K562 (cell line): ENCODE results near the gene NQO2. TPM values are rescaled to one million over a fixed set of nuclear protein-coding genes. Genes with fewer than 3 reads are reported as not detected.

Source experiments
- CCNT2 ChIP-seq: IDR thresholded peaks from 2 replicates; pipeline ENCODE4 v1.6.1; 2011; ENCODE audit warnings: borderline replicate concordance, low read depth, mild to moderate bottlenecking, moderate library complexity, mixed read lengths, low read length; ENCODE audit not compliant: insufficient read length; ENCODE audit errors: extremely low read depth
- CLOCK ChIP-seq: fragments of 250-450 bp; sonication (Bioruptor Pico); IDR thresholded peaks from 2 replicates; pipeline ENCODE4 v1.4.0; 2020; ENCODE audit warnings: mild to moderate bottlenecking, moderate library complexity, borderline replicate concordance
- ETS2 ChIP-seq: IDR thresholded peaks from 2 replicates; pipeline ENCODE4 v1.6.1; 2016; ENCODE audit warnings: borderline replicate concordance, missing genetic modification characterization, mild to moderate bottlenecking, moderate library complexity, missing compliant biosample characterization; ENCODE audit not compliant: poor library complexity, severe bottlenecking
- KAT7 ChIP-seq: sonication (generic); formaldehyde crosslinking; IDR thresholded peaks from 2 replicates; pipeline ENCODE4 v1.8.0; 2022; ENCODE audit warnings: missing genetic modification reagents, mild to moderate bottlenecking, borderline replicate concordance
- MNT ChIP-seq, 2 experiments: fragments of 450-650 bp; conservative IDR thresholded peaks; 2 replicates each; pipeline ENCODE4 v1.6.1; 2017; ENCODE audit warnings: mild to moderate bottlenecking in 2 of 2, moderate library complexity in 2 of 2
- PYGO2 ChIP-seq: fragments of 450-650 bp; IDR thresholded peaks from 2 replicates; pipeline ENCODE4 v1.6.1; 2016; ENCODE audit warnings: mild to moderate bottlenecking, missing genetic modification characterization, moderate library complexity, missing compliant biosample characterization
- RNF219 ChIP-seq: fragments of 250-450 bp; sonication (Bioruptor Pico); IDR thresholded peaks from 2 replicates; pipeline ENCODE4 v1.5.0; 2022; ENCODE audit warnings: mild to moderate bottlenecking
- SMARCE1 ChIP-seq: fragments of 450-650 bp; IDR thresholded peaks from 2 replicates; pipeline ENCODE4 v1.7.1; 2016; ENCODE audit warnings: mild to moderate bottlenecking
- TAL1 ChIP-seq: fragments of 450-650 bp; IDR thresholded peaks from 2 replicates; pipeline ENCODE4 v1.6.1; 2016; ENCODE audit warnings: mild to moderate bottlenecking
- TSHZ1 ChIP-seq: fragments of 250-450 bp; sonication (Bioruptor Pico); IDR thresholded peaks from 2 replicates; pipeline ENCODE4 v1.4.0; 2020; ENCODE audit warnings: mild to moderate bottlenecking, moderate library complexity
- VEZF1 ChIP-seq: fragments of 200-800 bp; sonication (Bioruptor generic); IDR thresholded peaks from 2 replicates; pipeline ENCODE4 v1.6.1; 2017; ENCODE audit warnings: missing genetic modification characterization, missing compliant biosample characterization
- ZKSCAN3 ChIP-seq: fragments of 250-450 bp; sonication (Bioruptor Pico); IDR thresholded peaks from 2 replicates; pipeline ENCODE4 v1.4.0; 2020
- ZNF41 ChIP-seq: fragments of 250-450 bp; sonication (Bioruptor Pico); conservative IDR thresholded peaks from 2 replicates; pipeline ENCODE4 v1.4.0; 2020; ENCODE audit warnings: mild to moderate bottlenecking
- ZNF785 ChIP-seq: fragments of 250-450 bp; sonication (Bioruptor Pico); IDR thresholded peaks from 2 replicates; pipeline ENCODE4 v1.4.0; 2020; ENCODE audit warnings: mild to moderate bottlenecking
- polyA plus RNA-seq, 8 experiments: library from polyadenylated mRNA; depleted of rRNA in 4 of 8; stranded (reverse) in 5 of 8; unstranded in 3 of 8; fragments of >200 nt; fragmentation: Nextera tagmentation in 2 of 8; fragmentation: Illumina TruSeq in 1 of 8; extraction: Ambion mirVana in 2 of 8; extraction: Trizol in 1 of 8; gene quantifications; 2 replicates each; pipeline versions ENCODE4 v1.2.1 to v1.2.3, GENCODE V29; 2011 to 2014; ENCODE audit warnings: inconsistent platforms in 1 of 8, missing spikeins in 1 of 8
- total RNA-seq, 7 experiments: library from RNA; depleted of rRNA in 6 of 7; stranded (reverse); fragments of >200 nt in 6 of 7; fragmentation: Illumina TruSeq in 2 of 7; extraction: Trizol in 2 of 7; gene quantifications; 2 replicates each; pipeline versions ENCODE4 v1.2.1 to v1.2.3, GENCODE V29; 2011 to 2021; ENCODE audit warnings: low replicate concordance in 1 of 7

The NQO2 gene
- total and polyA plus RNA-seq, 9 of the 15 experiments (the other 6 are each of a cell fraction or from before 2014, with no cell fraction given) = 54.6 to 214 (median 116) TPM

- TF ChIP-seq KAT7 (CRISPR knock-in tag) = no peak
- TF ChIP-seq CCNT2 = peak; percentile 95
- TF ChIP-seq CLOCK (CRISPR knock-in tag) = no peak
- TF ChIP-seq ZNF785 (CRISPR knock-in tag) = no peak
- no peak for TF ChIP-seq TAL1
- TF ChIP-seq ZKSCAN3 = no peak
- TF ChIP-seq VEZF1 (CRISPR knock-in tag) = peak; percentile 85
- no peak for TF ChIP-seq ETS2 (tag)
- TF ChIP-seq MNT (conservative IDR thresholded peaks at IDR 0.05) = peak; percentile 62 to 81
- TF ChIP-seq TSHZ1 (CRISPR knock-in tag) = no peak
- TF ChIP-seq RNF219 (CRISPR knock-in tag) = no peak
- TF ChIP-seq PYGO2 (tag) = no peak
- TF ChIP-seq ZNF41 = no peak
- peak; percentile 83 for TF ChIP-seq SMARCE1
These were observed 11.0 kb upstream of the NQO2 start (continued) for GRCh38 chr6:2988426-2989331.
